Neural progenitor cell (in vitro differentiated cells): ENCODE data around the gene SSR2. TPM values are rescaled to one million over a fixed set of nuclear protein-coding genes. Genes with fewer than 3 reads are reported as not detected.
A peak's percentile ranks its signal among the peaks of the same experiment; 100 is the strongest.

ENCODE experiments used
- DNase-seq: peaks from one replicate; pipeline ENCODE4 v3.0.0-alpha.2; 2016; ENCODE audit warnings: low spot score
- H2AFZ ChIP-seq: fragments of 200-600 bp; sonication (generic); replicated peaks from 2 replicates; pipeline ENCODE4 v1.6.1; 2016; ENCODE audit warnings: antibody characterized with exemption
- H3F3A ChIP-seq: fragments of 200-600 bp; sonication (generic); 2 replicates; pipeline ENCODE4 v1.6.1; 2016; ENCODE audit warnings: antibody characterized with exemption, low read depth
- H3K27ac ChIP-seq: fragments of 200-600 bp; sonication (generic); 2 replicates; pipeline ENCODE4 v1.5.1; 2016; ENCODE audit warnings: mild to moderate bottlenecking
- H3K27me3 ChIP-seq: fragments of 200-600 bp; sonication (generic); 2 replicates; pipeline ENCODE4 v1.6.1; 2016; ENCODE audit warnings: mild to moderate bottlenecking, moderate library complexity
- H3K36me3 ChIP-seq: fragments of 200-600 bp; sonication (generic); 2 replicates; pipeline ENCODE4 v1.5.1; 2016
- H3K4me1 ChIP-seq: fragments of 200-600 bp; sonication (generic); 2 replicates; pipeline ENCODE4 v1.6.1; 2016; ENCODE audit warnings: mixed run types
- H3K4me2 ChIP-seq: fragments of 200-600 bp; sonication (generic); 2 replicates; pipeline ENCODE4 v1.6.1; 2016
- H3K4me3 ChIP-seq: fragments of 200-600 bp; sonication (generic); 2 replicates; pipeline ENCODE4 v1.5.1; 2016
- H3K79me2 ChIP-seq: fragments of 200-600 bp; sonication (generic); 2 replicates; pipeline ENCODE4 v1.6.1; 2016; ENCODE audit warnings: low read depth
- H3K9ac ChIP-seq: fragments of 200-600 bp; sonication (generic); 2 replicates; pipeline ENCODE4 v1.6.1; 2016
- H3K9me3 ChIP-seq: fragments of 200-600 bp; sonication (generic); 2 replicates; pipeline ENCODE4 v1.5.1; 2016; ENCODE audit warnings: low read depth
- H4K20me1 ChIP-seq: fragments of 200-600 bp; sonication (generic); 2 replicates; pipeline ENCODE4 v1.6.1; 2016; ENCODE audit warnings: low read depth
- H3K27ac Mint-ChIP-seq: 3 replicates; pipeline ENCODE4 v1.8.0; 2021; ENCODE audit warnings: mixed read lengths
- H3K27me3 Mint-ChIP-seq: 2 replicates; pipeline ENCODE4 v1.8.0; 2022; ENCODE audit warnings: low read depth, mild to moderate bottlenecking, inconsistent platforms, moderate library complexity, mixed read lengths; ENCODE audit not compliant: insufficient read depth
- H3K36me3 Mint-ChIP-seq: 3 replicates; pipeline ENCODE4 v1.8.0; 2021; ENCODE audit warnings: mixed read lengths
- H3K4me1 Mint-ChIP-seq: 3 replicates; pipeline ENCODE4 v1.8.0; 2021; ENCODE audit warnings: mixed read lengths
- H3K4me3 Mint-ChIP-seq: 3 replicates; pipeline ENCODE4 v1.8.0; 2021; ENCODE audit warnings: mild to moderate bottlenecking, moderate library complexity, mixed read lengths
- H3K9me3 Mint-ChIP-seq: 3 replicates; pipeline ENCODE4 v1.8.0; 2020; ENCODE audit warnings: mixed read lengths
- EZH2 ChIP-seq: fragments of 200-600 bp; sonication (generic); IDR thresholded peaks from 2 replicates; pipeline ENCODE4 v1.6.1; 2017; ENCODE audit warnings: antibody characterized with exemption, mild to moderate bottlenecking, moderate library complexity
- EZH2phosphoT487 ChIP-seq: fragments of 200-600 bp; sonication (generic); IDR thresholded peaks from 2 replicates; pipeline ENCODE4 v1.6.1; 2017; ENCODE audit warnings: antibody characterized with exemption
- total RNA-seq: library from RNA; depleted of rRNA; stranded (reverse); fragments of >200 nt; gene quantifications from 2 replicates; pipeline ENCODE4 v1.2.3, GENCODE V29; 2015; ENCODE audit warnings: low replicate concordance
- TF ChIP-seq, protein P1 (sequence below): fragments of 200-600 bp; sonication (generic); IDR thresholded peaks from 2 replicates; pipeline ENCODE4 v1.5.1; 2017; ENCODE audit warnings: antibody characterized with exemption, mild to moderate bottlenecking

SSR2 gene
- total RNA-seq, 1 donor from 2014 or later: 293 TPM

DNA sequence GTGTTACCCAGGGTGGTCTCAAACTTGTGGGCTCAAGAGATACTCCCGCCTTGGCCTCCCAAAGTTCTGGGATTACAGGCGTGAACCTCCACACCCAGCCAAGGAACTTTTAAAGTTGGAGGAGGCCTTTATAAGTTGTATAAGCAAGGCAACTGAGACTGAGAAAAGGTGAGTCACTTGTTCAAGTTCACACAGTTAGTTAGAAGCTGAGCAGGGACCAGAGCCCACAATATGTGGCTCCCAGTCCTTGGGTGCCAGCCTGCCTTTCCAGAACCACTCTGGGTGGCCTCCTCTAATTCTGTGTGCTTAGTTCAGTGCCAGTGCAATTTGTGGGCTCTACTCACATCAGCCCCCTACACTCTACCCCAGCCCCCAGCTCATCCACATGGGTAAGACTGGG, 43.9 kb upstream of the SSR2 start:
- Histone ChIP-seq H3K79me2 (peaks cover 3% of the 10 kb centered on the region), H3K9me3 (no peaks in the 10 kb centered on the region), H3K9ac (no peak overlapping the region), H3K4me1 (peaks cover 30% of the 10 kb centered on the region), H3F3A (peaks cover 52% of the 10 kb centered on the region), H4K20me1 (no peaks in the 10 kb centered on the region), H3K4me3 (no peak overlapping the region), H2AFZ (no peak overlapping the region), H3K27ac (no peak overlapping the region), H3K36me3 (no peaks in the 10 kb centered on the region), H3K4me2 (no peak overlapping the region), H3K27me3 (no peaks in the 10 kb centered on the region)
- Mint-ChIP-seq H3K4me1 (peaks cover 40% of the 10 kb centered on the region), H3K9me3 (no peaks in the 10 kb centered on the region), H3K4me3 (no peak overlapping the region), H3K36me3 (no peaks in the 10 kb centered on the region), H3K27me3 (peaks cover 7% of the 10 kb centered on the region), H3K27ac (no peak overlapping the region)
- DNase-seq: no peak
- TF ChIP-seq, protein P1, sequence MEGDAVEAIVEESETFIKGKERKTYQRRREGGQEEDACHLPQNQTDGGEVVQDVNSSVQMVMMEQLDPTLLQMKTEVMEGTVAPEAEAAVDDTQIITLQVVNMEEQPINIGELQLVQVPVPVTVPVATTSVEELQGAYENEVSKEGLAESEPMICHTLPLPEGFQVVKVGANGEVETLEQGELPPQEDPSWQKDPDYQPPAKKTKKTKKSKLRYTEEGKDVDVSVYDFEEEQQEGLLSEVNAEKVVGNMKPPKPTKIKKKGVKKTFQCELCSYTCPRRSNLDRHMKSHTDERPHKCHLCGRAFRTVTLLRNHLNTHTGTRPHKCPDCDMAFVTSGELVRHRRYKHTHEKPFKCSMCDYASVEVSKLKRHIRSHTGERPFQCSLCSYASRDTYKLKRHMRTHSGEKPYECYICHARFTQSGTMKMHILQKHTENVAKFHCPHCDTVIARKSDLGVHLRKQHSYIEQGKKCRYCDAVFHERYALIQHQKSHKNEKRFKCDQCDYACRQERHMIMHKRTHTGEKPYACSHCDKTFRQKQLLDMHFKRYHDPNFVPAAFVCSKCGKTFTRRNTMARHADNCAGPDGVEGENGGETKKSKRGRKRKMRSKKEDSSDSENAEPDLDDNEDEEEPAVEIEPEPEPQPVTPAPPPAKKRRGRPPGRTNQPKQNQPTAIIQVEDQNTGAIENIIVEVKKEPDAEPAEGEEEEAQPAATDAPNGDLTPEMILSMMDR: no peak
- TF ChIP-seq EZH2phosphoT487 (no peak), EZH2 (no peak)

DNA sequence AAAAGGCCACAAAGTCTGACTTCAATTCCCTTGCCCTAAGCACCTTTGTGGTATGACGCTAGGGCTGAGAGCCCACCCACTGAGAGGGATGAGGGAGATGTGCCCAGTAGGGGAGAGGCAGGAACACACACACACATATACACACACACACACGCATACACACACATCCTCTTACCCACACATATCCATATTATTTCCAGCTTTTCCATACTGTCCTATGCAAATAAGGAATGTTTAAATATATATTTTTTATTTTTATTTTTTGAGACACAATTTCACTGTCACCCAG, 43.2 kb upstream of the SSR2 start:
- Histone ChIP-seq H3K4me3 (no peak overlapping the region), H3K79me2 (peaks cover 3% of the 10 kb centered on the region), H3K36me3 (no peaks in the 10 kb centered on the region), H3K27ac (no peak overlapping the region), H4K20me1 (no peaks in the 10 kb centered on the region), H3K9me3 (no peaks in the 10 kb centered on the region), H3K9ac (no peak overlapping the region), H3K27me3 (no peaks in the 10 kb centered on the region), H3F3A (peaks cover 55% of the 10 kb centered on the region), H3K4me2 (no peak overlapping the region), H3K4me1 (peaks cover 30% of the 10 kb centered on the region), H2AFZ (no peak overlapping the region)
- Mint-ChIP-seq H3K27me3 (peaks cover 5% of the 10 kb centered on the region), H3K4me3 (no peak overlapping the region), H3K36me3 (no peaks in the 10 kb centered on the region), H3K27ac (no peak overlapping the region), H3K4me1 (peaks cover 40% of the 10 kb centered on the region), H3K9me3 (no peaks in the 10 kb centered on the region)
- peak; percentile 44 for DNase-seq
- TF ChIP-seq EZH2 (no peak), EZH2phosphoT487 (no peak)

DNA sequence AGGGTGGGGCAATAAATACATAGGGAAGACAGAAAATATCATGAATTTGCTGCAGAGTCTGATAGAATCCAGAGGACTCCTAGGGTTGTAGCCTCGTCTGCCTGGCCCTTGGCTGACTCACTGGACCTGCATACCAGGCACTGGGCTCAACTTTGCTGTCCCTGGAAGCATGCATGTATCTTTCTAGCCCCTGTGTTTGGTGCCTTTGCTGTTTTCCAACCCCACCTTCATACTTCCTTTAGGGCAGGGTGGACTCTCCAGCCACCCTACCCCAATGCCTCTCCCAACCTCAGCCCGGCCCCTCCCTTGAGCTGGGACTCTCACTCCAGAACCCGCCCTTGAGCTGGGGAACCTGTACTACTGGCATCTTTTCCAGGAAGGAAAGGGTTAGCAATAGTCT, 41.4 kb upstream of the SSR2 start:
- Histone ChIP-seq H3K4me2 (peak overlapping the region; percentile 74), H3K4me1 (peaks cover 30% of the 10 kb centered on the region), H3K9ac (no peak overlapping the region), H3K36me3 (no peaks in the 10 kb centered on the region), H3K9me3 (no peaks in the 10 kb centered on the region), H3K27me3 (no peaks in the 10 kb centered on the region), H2AFZ (no peak overlapping the region), H3F3A (peaks cover 62% of the 10 kb centered on the region), H4K20me1 (no peaks in the 10 kb centered on the region), H3K4me3 (no peak overlapping the region), H3K79me2 (peaks cover 11% of the 10 kb centered on the region), H3K27ac (no peak overlapping the region)
- Mint-ChIP-seq H3K27ac (no peak overlapping the region), H3K9me3 (no peaks in the 10 kb centered on the region), H3K36me3 (peaks cover 6% of the 10 kb centered on the region), H3K4me3 (peak overlapping the region; percentile 38), H3K27me3 (peaks cover 5% of the 10 kb centered on the region), H3K4me1 (peaks cover 37% of the 10 kb centered on the region)
- DNase-seq: no peak
- TF ChIP-seq EZH2phosphoT487: no peak
- no peak for TF ChIP-seq EZH2
- TF ChIP-seq, protein P1: no peak

DNA sequence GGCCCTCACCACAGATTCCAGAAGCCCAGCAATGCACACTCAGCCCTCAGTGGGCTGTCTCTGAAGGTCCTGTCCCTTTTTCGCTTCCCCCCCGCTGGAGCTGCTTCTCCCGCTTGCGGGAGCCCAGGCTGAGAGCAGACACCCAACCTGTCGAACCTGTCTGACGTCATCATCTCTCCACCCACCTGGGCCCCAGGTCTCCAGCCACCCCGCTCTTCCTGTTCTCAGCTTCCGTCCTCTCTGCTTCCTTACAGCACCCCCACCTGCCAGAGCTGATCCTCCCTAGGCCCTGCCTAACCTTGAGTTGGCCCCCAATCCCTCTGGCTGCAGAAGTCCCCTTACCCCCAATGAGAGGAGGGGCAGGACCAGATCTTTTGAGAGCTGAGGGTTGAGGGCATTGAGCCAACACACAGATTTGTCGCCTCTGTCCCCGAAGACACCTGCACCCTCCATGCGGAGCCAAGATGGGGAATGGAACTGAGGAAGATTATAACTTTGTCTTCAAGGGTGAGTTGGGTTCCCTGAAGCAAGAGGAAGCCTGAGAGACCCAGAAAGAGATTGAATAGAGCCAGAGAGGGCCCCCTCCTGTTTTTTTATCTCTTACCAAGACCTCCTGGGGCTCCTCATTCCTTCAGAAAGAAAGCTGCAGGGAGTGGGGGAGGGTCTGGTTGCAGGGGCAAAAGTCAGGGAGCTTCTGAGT, 40.3 kb upstream of the SSR2 start, which contains the start of gene RAB25:
RAB25 (plus strand) TSS at position 224 of the 700 bp plus-strand sequence; CDS start at position 465, 241 bp downstream.
- no peaks in the 10 kb centered on the region for H3K9me3 ChIP-seq
- TF ChIP-seq, protein P1: no peak
- TF ChIP-seq EZH2phosphoT487: no peak
- no peak for TF ChIP-seq EZH2
- peaks cover 61% of the 10 kb centered on the region for H3F3A ChIP-seq
- Mint-ChIP-seq H3K9me3 (no peaks in the 10 kb centered on the region), H3K4me1 (peaks cover 33% of the 10 kb centered on the region), H3K27me3 (peaks cover 5% of the 10 kb centered on the region), H3K4me3 (peak within 1 kb of the TSS; percentile 46), H3K27ac (peak within 1 kb of the TSS; percentile 95), H3K36me3 (peaks cover 10% of the 10 kb centered on the region)
- H3K4me3 ChIP-seq: peak within 1 kb of the TSS; percentile 35
- H4K20me1 ChIP-seq: no peaks in the 10 kb centered on the region
- no peak within 1 kb of the TSS for H3K9ac ChIP-seq
- H3K4me1 ChIP-seq: peaks cover 28% of the 10 kb centered on the region
- DNase-seq: peak; percentile 64
- H2AFZ ChIP-seq: no peak within 1 kb of the TSS
- no peaks in the 10 kb centered on the region for H3K27me3 ChIP-seq
- peak within 1 kb of the TSS; percentile 74 for H3K4me2 ChIP-seq
- H3K36me3 ChIP-seq: no peaks in the 10 kb centered on the region
- H3K79me2 ChIP-seq: peaks cover 20% of the 10 kb centered on the region
- H3K27ac ChIP-seq: peak within 1 kb of the TSS; percentile 88
